SIG-M5 (cell line): ENCODE data around the gene IRS4.

Experiments used
- DNase-seq: peaks from one replicate; lab custom pipeline; 2025; lab: John Stamatoyannopoulos, UW

IRS4 gene

GRCh38 chrX:108736509-108737479 is at the start of gene IRS4:
Gene IRS4, minus strand, starts transcription at chrX:108736563.
- DNase-seq: no peak

GRCh38 chrX:108772549-108772948 is 36.2 kb upstream of the IRS4 start:
- no peak for DNase-seq

- DNase-seq: no peak
These were observed 27.2 kb upstream of the IRS4 start for GRCh38 chrX:108763559-108763958.

- no peak for DNase-seq
These were observed 4.0 kb upstream of the IRS4 start for GRCh38 chrX:108740299-108740774.

GRCh38 chrX:108737754-108738153 is 1.4 kb upstream of the IRS4 start:
- no peak for DNase-seq

GRCh38 chrX:108735679-108736508 is 469 bp downstream of the IRS4 start:
- DNase-seq: no peak

- DNase-seq: no peak
These were observed 1.2 kb downstream of the IRS4 start for GRCh38 chrX:108735091-108735678.

- DNase-seq: no peak
These were observed 1.9 kb downstream of the IRS4 start for GRCh38 chrX:108734426-108734825.

GRCh38 chrX:108732630-108733321 is 3.6 kb downstream of the IRS4 start:
- DNase-seq: no peak

- no peak for DNase-seq
These were observed 5.2 kb downstream of the IRS4 start for GRCh38 chrX:108731153-108731552.

GRCh38 chrX:108726748-108727147 is 9.6 kb downstream of the IRS4 start:
- DNase-seq: no peak

- no peak for DNase-seq
These were observed 13.8 kb downstream of the IRS4 start for GRCh38 chrX:108722561-108722960.

GRCh38 chrX:108712886-108713285 is 23.5 kb downstream of the IRS4 start:
- DNase-seq: no peak

GRCh38 chrX:108704839-108705238 is 31.5 kb downstream of the IRS4 start:
- no peak for DNase-seq

GRCh38 chrX:108702530-108702929 is 33.8 kb downstream of the IRS4 start:
- no peak for DNase-seq

- DNase-seq: no peak
These were observed 34.7 kb downstream of the IRS4 start for GRCh38 chrX:108701633-108702032.

- no peak for DNase-seq
These were observed 37.0 kb downstream of the IRS4 start for GRCh38 chrX:108699368-108699767.

GRCh38 chrX:108696690-108697089 is 39.7 kb downstream of the IRS4 start:
- no peak for DNase-seq
